ENCODE data around the gene MYO3B.
"Not testable (repeated sequence)": the region's sequence is repeated elsewhere in the genome, so short reads cannot be mapped to it uniquely, and the experiment has no call there.

- not testable (repeated sequence) for TF ChIP-seq CTCF (IDR thresholded peaks at IDR 0.05); EZH2 (IDR thresholded peaks at IDR 0.05; ENCODE audit: borderline replicate concordance, insufficient read depth, low read depth, low read length, poor library complexity, severe bottlenecking)
Measured at GRCh38 chr2:170213281-170213625, 35.3 kb downstream of the MYO3B start.

Data from B cell (primary cell).